Ovary (tissue), 9 donors: Measurements from ENCODE around the gene ZMIZ1. TPM values are rescaled to one million over a fixed set of nuclear protein-coding genes. Genes with fewer than 3 reads are reported as not detected.

Source experiments
- DNase-seq, 5 donors: peaks; one replicate each; pipeline ENCODE4 v3.0.0-alpha.2; 2019 to 2020
- H3K27ac ChIP-seq, 2 donors: fragments of 200-600 bp; one replicate each; pipeline versions ENCODE4 v1.5.1 to v1.8.0; 2019 to 2022
- H3K27me3 ChIP-seq: fragments of 200-600 bp; one replicate; pipeline ENCODE4 v1.8.0; 2022
- H3K36me3 ChIP-seq: fragments of 200-600 bp; sonication (generic); one replicate; pipeline ENCODE4 v1.5.1; 2019
- H3K4me1 ChIP-seq: one replicate; pipeline ENCODE4 v1.8.1; 2013; ENCODE audit warnings: mild to moderate bottlenecking, moderate library complexity; ENCODE audit not compliant: insufficient read depth
- H3K4me3 ChIP-seq: fragments of 200-600 bp; sonication (generic); one replicate; pipeline ENCODE4 v1.5.1; 2017
- H3K9me3 ChIP-seq, 2 donors: fragments of 200-600 bp in 1 of 2; sonication (generic) in 1 of 2; one replicate each; pipeline versions ENCODE4 v1.5.1 to v1.8.1; 2013 to 2019; ENCODE audit warnings: mild to moderate bottlenecking in 1 of 2, moderate library complexity in 1 of 2
- CTCF ChIP-seq, 3 donors: fragments of 450-650 bp in 2 of 3; fragments of 200-600 bp in 1 of 3; IDR thresholded peaks; one replicate each; pipeline versions ENCODE4 v1.5.1 to v1.8.0; 2016 to 2022; ENCODE audit warnings: antibody characterized with exemption in 3 of 3, mild to moderate bottlenecking in 1 of 3
- EP300 ChIP-seq: sonication (generic); formaldehyde crosslinking; IDR thresholded peaks from one replicate; pipeline ENCODE4 v1.6.1; 2017; ENCODE audit warnings: antibody characterized with exemption
- POLR2A ChIP-seq: fragments of 450-650 bp; IDR thresholded peaks from one replicate; pipeline ENCODE4 v1.6.1; 2017; ENCODE audit warnings: antibody characterized with exemption, mild to moderate bottlenecking, moderate library complexity
- WGBS, 3 donors: extraction: QIAGEN DNeasy Blood & Tissue Kit in 1 of 3; methylation state at CpG; one replicate each; pipeline versions ENCODE4 v1.1.5 to v1.1.7; 2013 to 2017; 5-methylcytosine and 5-hydroxymethylcytosine counted together
- intact Hi-C, 4 donors: fragments of 100-400 bp; cut with DNase I; formaldehyde crosslinking; loops; one replicate each; pipeline versions ENCODE4 v1.11.0 to v1.15.1; 2022 to 2023
- polyA plus RNA-seq, 2 donors: library from polyadenylated mRNA; stranded (reverse); fragments of 200-250 nt in 1 of 2; fragments of 350-450 nt in 1 of 2; fragmentation: Illumina TruSeq in 1 of 2; extraction: RNeasy Lipid Tissue Mini Kit (QIAGEN cat#74804) in 1 of 2; gene quantifications; one replicate each; pipeline ENCODE4 v1.2.3, GENCODE V29; 2013 to 2014
- total RNA-seq, 7 donors: library from RNA; depleted of rRNA in 2 of 7; stranded (reverse); fragments of >200 nt in 2 of 7; fragmentation: NEBNext Ultra II Directional in 3 of 7; extraction: Animal tissue kit (Norgen Biotek cat#: 25700) in 3 of 7; gene quantifications; one replicate each; pipeline versions ENCODE4 v1.1.0 to v1.2.4, GENCODE V29; 2016 to 2023
- donor health status: DM: no; HTN: no; CAD: no; lungs with moderate emphysema.
- donor health status: DM: no; HTN: no; CAD: no.
- donor health status: Bipolar disorder and iron deficiency.
- donor health status: DM: yes; HTN: yes; CAD: no.
- donor health status: DM: no; HTN: no; CAD: no.
- donor health status: DM: yes; HTN: yes; CAD: no.

The ZMIZ1 gene
- total and polyA plus RNA-seq, 9 donors = 30.3 to 117 (median 69.1) TPM

GRCh38 chr10:79203014-79203644 is 134.4 kb downstream of the ZMIZ1 start:
- no peaks in the 10 kb centered on the region for H3K36me3 ChIP-seq
- DNase-seq = no peak
- H3K4me1 ChIP-seq = peaks cover 5% of the 10 kb centered on the region
- H3K27me3 ChIP-seq = no peaks in the 10 kb centered on the region
- intact Hi-C loops = loop anchor here in 1 of 4 donors (10.0 kb wide), 1 partner anchor 1138 kb away; no protein-coding TSS in a partner anchor
- TF ChIP-seq CTCF (IDR thresholded peaks at IDR 0.05) (no peak), EP300 (no peak), POLR2A (no peak)
- no peak overlapping the region for H3K27ac ChIP-seq
- H3K9me3 ChIP-seq = no peaks in the 10 kb centered on the region
- no peak overlapping the region for H3K4me3 ChIP-seq
- 43 to 50% (median 49%) methylated on average over 13 of the region's 13 CpGs for WGBS, 3 donors

- WGBS, 3 donors = 68 to 71% (median 68%) methylated on average over 8 of the region's 8 CpGs
- Histone ChIP-seq H3K9me3 (no peaks in the 10 kb centered on the region), H3K27ac (no peak overlapping the region), H3K4me1 (peaks cover 5% of the 10 kb centered on the region), H3K4me3 (no peak overlapping the region), H3K27me3 (no peaks in the 10 kb centered on the region), H3K36me3 (no peaks in the 10 kb centered on the region)
- intact Hi-C loops = loop anchor here in 1 of 4 donors (10.0 kb wide), 1 partner anchor 1139 kb away; no protein-coding TSS in a partner anchor
- DNase-seq = no peak
- no peak for TF ChIP-seq CTCF (IDR thresholded peaks at IDR 0.05)
- TF ChIP-seq POLR2A = no peak
- no peak for TF ChIP-seq EP300
These were observed 135.1 kb downstream of the ZMIZ1 start for GRCh38 chr10:79203833-79204232.

GRCh38 chr10:79206300-79207095 is 137.7 kb downstream of the ZMIZ1 start:
- Histone ChIP-seq H3K4me1 (peaks cover 5% of the 10 kb centered on the region), H3K9me3 (no peaks in the 10 kb centered on the region), H3K27ac (peak overlapping the region in 1 of 2 donors; percentile 4), H3K27me3 (no peaks in the 10 kb centered on the region), H3K4me3 (no peak overlapping the region), H3K36me3 (no peaks in the 10 kb centered on the region)
- WGBS, 3 donors = 47 to 51% (median 48%) methylated on average over 13 of the region's 13 CpGs
- TF ChIP-seq CTCF (IDR thresholded peaks at IDR 0.05) (no peak), POLR2A (no peak), EP300 (no peak)
- peak; percentile 57 to 84 (median 79) for DNase-seq
- intact Hi-C loops = loop anchor here in 1 of 4 donors (10.0 kb wide), 1 partner anchor 1142 kb away; no protein-coding TSS in a partner anchor

- intact Hi-C loops = loop anchor here in 1 of 4 donors (10.0 kb wide), 1 partner anchor 1142 kb away; no protein-coding TSS in a partner anchor
- no peak for DNase-seq
- 80 to 94% (median 82%) methylated on average over 4 of the region's 4 CpGs for WGBS, 3 donors
- no peak for TF ChIP-seq POLR2A
- no peak for TF ChIP-seq CTCF (IDR thresholded peaks at IDR 0.05)
- TF ChIP-seq EP300 = no peak
- Histone ChIP-seq H3K27me3 (no peaks in the 10 kb centered on the region), H3K4me3 (no peak overlapping the region), H3K9me3 (no peaks in the 10 kb centered on the region), H3K27ac (peak overlapping the region in 1 of 2 donors; percentile 4), H3K36me3 (no peaks in the 10 kb centered on the region), H3K4me1 (peaks cover 5% of the 10 kb centered on the region)
These were observed 138.3 kb downstream of the ZMIZ1 start for GRCh38 chr10:79207096-79207357.
